Loucy (cell line): ENCODE results near the gene CYTH3.
"Not testable (repeated sequence)": the region's sequence is repeated elsewhere in the genome, so short reads cannot be mapped to it uniquely, and the experiment has no call there.

Source experiments
- H2AFZ ChIP-seq: fragments of 200-600 bp; sonication (generic); 2 replicates; pipeline ENCODE4 v1.6.0; 2016; ENCODE audit warnings: antibody characterized with exemption, mild to moderate bottlenecking, low read length, moderate library complexity
- H3F3A ChIP-seq: fragments of 200-600 bp; 2 replicates; pipeline ENCODE4 v1.6.0; 2016; ENCODE audit warnings: antibody characterized with exemption, low read depth, mild to moderate bottlenecking
- H3K27me3 ChIP-seq: fragments of 200-600 bp; sonication (generic); 2 replicates; pipeline ENCODE4 v1.6.1; 2014; ENCODE audit warnings: low read length, mild to moderate bottlenecking; ENCODE audit not compliant: insufficient read depth, poor library complexity, severe bottlenecking
- H3K36me3 ChIP-seq: fragments of 200-600 bp; sonication (generic); 2 replicates; pipeline ENCODE4 v1.6.1; 2016; ENCODE audit warnings: low read length; ENCODE audit not compliant: insufficient read depth
- H3K4me1 ChIP-seq: fragments of 200-600 bp; sonication (generic); 2 replicates; pipeline ENCODE4 v1.5.1; 2014; ENCODE audit warnings: low read length, mild to moderate bottlenecking; ENCODE audit not compliant: insufficient read depth, poor library complexity, severe bottlenecking
- H3K4me2 ChIP-seq: fragments of 200-600 bp; sonication (generic); 2 replicates; pipeline ENCODE4 v1.6.0; 2014; ENCODE audit warnings: antibody characterized with exemption, low read length, low read depth, mild to moderate bottlenecking; ENCODE audit not compliant: poor library complexity, severe bottlenecking
- H3K4me3 ChIP-seq: fragments of 200-600 bp; sonication (generic); 2 replicates; pipeline ENCODE4 v1.5.1; 2014; ENCODE audit warnings: low read length, mild to moderate bottlenecking, mixed read lengths; ENCODE audit not compliant: poor library complexity, severe bottlenecking
- H3K79me2 ChIP-seq: fragments of 200-600 bp; sonication (generic); 2 replicates; pipeline ENCODE4 v1.6.1; 2014; ENCODE audit warnings: low read length; ENCODE audit not compliant: insufficient read depth
- H3K9ac ChIP-seq: fragments of 200-600 bp; sonication (generic); 2 replicates; pipeline ENCODE4 v1.6.0; 2014; ENCODE audit warnings: mild to moderate bottlenecking, low read depth, low read length, moderate library complexity; ENCODE audit not compliant: poor library complexity, severe bottlenecking
- H3K9me2 ChIP-seq: fragments of 200-600 bp; sonication (generic); replicated peaks from 2 replicates; pipeline ENCODE4 v1.6.1; 2016; ENCODE audit warnings: low read depth, low read length, mixed read lengths
- H3K9me3 ChIP-seq: fragments of 200-600 bp; sonication (generic); 2 replicates; pipeline ENCODE4 v1.6.1; 2014; ENCODE audit warnings: mild to moderate bottlenecking, antibody characterized with exemption, low read length, low read depth; ENCODE audit not compliant: insufficient read depth
- H4K20me1 ChIP-seq: fragments of 200-600 bp; sonication (generic); 2 replicates; pipeline ENCODE4 v1.6.0; 2014; ENCODE audit warnings: antibody characterized with exemption, low read length, mild to moderate bottlenecking; ENCODE audit not compliant: insufficient read depth, poor library complexity, severe bottlenecking
- EZH2phosphoT487 ChIP-seq: fragments of 200-600 bp; IDR thresholded peaks from 2 replicates; pipeline ENCODE4 v1.6.1; 2018; ENCODE audit warnings: antibody characterized with exemption, mild to moderate bottlenecking, moderate library complexity, borderline replicate concordance
- TF ChIP-seq, protein P1 (sequence below): fragments of 200-600 bp; sonication (generic); conservative IDR thresholded peaks from 2 replicates; pipeline ENCODE4 v1.5.1; 2014; ENCODE audit warnings: mild to moderate bottlenecking, antibody characterized with exemption, low read length

CYTH3 gene

DNA sequence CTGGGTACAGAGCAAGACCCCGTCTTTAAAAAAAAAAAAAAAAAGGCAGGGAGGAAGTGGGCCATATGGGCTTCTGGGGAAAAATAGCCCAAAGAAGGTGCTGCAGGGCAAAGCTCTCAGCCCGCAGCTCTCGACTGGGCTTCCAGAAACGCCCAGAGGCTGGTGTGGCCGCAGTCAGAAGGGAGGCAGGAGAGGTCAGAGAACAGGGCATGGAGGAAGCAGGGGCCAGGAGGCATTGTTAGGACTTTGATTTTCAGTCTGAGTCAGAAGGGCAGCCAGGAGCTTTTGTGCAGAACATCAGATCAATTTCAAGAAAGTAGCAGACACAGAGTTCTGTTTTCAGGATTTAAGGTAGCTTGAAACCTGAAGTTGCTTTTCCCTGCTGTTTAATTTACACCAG is 35.3 kb upstream of the CYTH3 start:
- TF ChIP-seq EZH2phosphoT487 = no peak
- TF ChIP-seq, protein P1, sequence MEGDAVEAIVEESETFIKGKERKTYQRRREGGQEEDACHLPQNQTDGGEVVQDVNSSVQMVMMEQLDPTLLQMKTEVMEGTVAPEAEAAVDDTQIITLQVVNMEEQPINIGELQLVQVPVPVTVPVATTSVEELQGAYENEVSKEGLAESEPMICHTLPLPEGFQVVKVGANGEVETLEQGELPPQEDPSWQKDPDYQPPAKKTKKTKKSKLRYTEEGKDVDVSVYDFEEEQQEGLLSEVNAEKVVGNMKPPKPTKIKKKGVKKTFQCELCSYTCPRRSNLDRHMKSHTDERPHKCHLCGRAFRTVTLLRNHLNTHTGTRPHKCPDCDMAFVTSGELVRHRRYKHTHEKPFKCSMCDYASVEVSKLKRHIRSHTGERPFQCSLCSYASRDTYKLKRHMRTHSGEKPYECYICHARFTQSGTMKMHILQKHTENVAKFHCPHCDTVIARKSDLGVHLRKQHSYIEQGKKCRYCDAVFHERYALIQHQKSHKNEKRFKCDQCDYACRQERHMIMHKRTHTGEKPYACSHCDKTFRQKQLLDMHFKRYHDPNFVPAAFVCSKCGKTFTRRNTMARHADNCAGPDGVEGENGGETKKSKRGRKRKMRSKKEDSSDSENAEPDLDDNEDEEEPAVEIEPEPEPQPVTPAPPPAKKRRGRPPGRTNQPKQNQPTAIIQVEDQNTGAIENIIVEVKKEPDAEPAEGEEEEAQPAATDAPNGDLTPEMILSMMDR = no peak
- Histone ChIP-seq H3K27me3 (no peaks in the 10 kb centered on the region), H3K4me3 (no peak overlapping the region), H3K4me2 (no peak overlapping the region), H3F3A (no peaks in the 10 kb centered on the region), H4K20me1 (no peaks in the 10 kb centered on the region), H3K9me3 (no peaks in the 10 kb centered on the region), H3K79me2 (no peaks in the 10 kb centered on the region), H3K9me2 (no peaks in the 10 kb centered on the region), H3K9ac (no peak overlapping the region), H3K4me1 (no peaks in the 10 kb centered on the region), H2AFZ (no peak overlapping the region), H3K36me3 (no peaks in the 10 kb centered on the region)

GRCh38 chr7:6306471-6306870 is 34.0 kb upstream of the CYTH3 start:
- Histone ChIP-seq H3K36me3 (no peaks in the 10 kb centered on the region), H4K20me1 (no peaks in the 10 kb centered on the region), H3K9me3 (no peaks in the 10 kb centered on the region), H3K4me3 (no peak overlapping the region), H3K79me2 (no peaks in the 10 kb centered on the region), H3K4me1 (no peaks in the 10 kb centered on the region), H3K4me2 (no peak overlapping the region), H3K9me2 (no peaks in the 10 kb centered on the region), H3K27me3 (no peaks in the 10 kb centered on the region), H3F3A (no peaks in the 10 kb centered on the region), H3K9ac (no peak overlapping the region), H2AFZ (no peak overlapping the region)
- no peak for TF ChIP-seq EZH2phosphoT487
- TF ChIP-seq, protein P1 = no peak

- H3K4me2 ChIP-seq = no peak overlapping the region
- no peaks in the 10 kb centered on the region for H3K27me3 ChIP-seq
- no peaks in the 10 kb centered on the region for H3K36me3 ChIP-seq
- no peaks in the 10 kb centered on the region for H3K4me1 ChIP-seq
- no peak overlapping the region for H2AFZ ChIP-seq
- H3K9me2 ChIP-seq = no peaks in the 10 kb centered on the region
- H3K4me3 ChIP-seq = no peak overlapping the region
- TF ChIP-seq EZH2phosphoT487 = no peak
- TF ChIP-seq, protein P1 = no peak
- no peaks in the 10 kb centered on the region for H3K79me2 ChIP-seq
- no peak overlapping the region for H3K9ac ChIP-seq
- H4K20me1 ChIP-seq = no peaks in the 10 kb centered on the region
- no peaks in the 10 kb centered on the region for H3K9me3 ChIP-seq
- H3F3A ChIP-seq = no peaks in the 10 kb centered on the region
Observed at GRCh38 chr7:6305330-6305729, 32.9 kb upstream of the CYTH3 start.

GRCh38 chr7:6301446-6301845 is 29.0 kb upstream of the CYTH3 start:
- H3K4me1 ChIP-seq, H2AFZ ChIP-seq, H3F3A ChIP-seq, H3K36me3 ChIP-seq, H3K79me2 ChIP-seq, H3K9me2 ChIP-seq, H3K27me3 ChIP-seq, H3K9ac ChIP-seq, H3K4me2 ChIP-seq, H4K20me1 ChIP-seq, H3K9me3 ChIP-seq, H3K4me3 ChIP-seq: not testable (repeated sequence)
